ENCODE measurements around the gene ECM1. TPM values are rescaled to one million over a fixed set of nuclear protein-coding genes. Genes with fewer than 3 reads are reported as not detected.

The ECM1 gene
- total RNA-seq, 1 experiment from 2014 or later: 3.6 TPM

GRCh38 chr1:150545486-150546032 lies 37.6 kb downstream of the ECM1 start:
- peak; percentile 33 for DNase-seq
- Histone ChIP-seq H3K4me3 (ENCODE audit: insufficient read depth, low read depth, low read length) (no peak overlapping the region), H3K27me3 (ENCODE audit: control insufficient read depth, insufficient read depth, low read length) (peaks cover 17% of the 10 kb centered on the region), H3K36me3 (replicated peaks; ENCODE audit: control insufficient read depth, insufficient read depth, low read length) (no peaks in the 10 kb centered on the region)

GRCh38 chr1:150546294-150546937 lies 38.5 kb downstream of the ECM1 start:
- Histone ChIP-seq H3K27me3 (ENCODE audit: control insufficient read depth, insufficient read depth, low read length) (peaks cover 17% of the 10 kb centered on the region), H3K4me3 (ENCODE audit: insufficient read depth, low read depth, low read length) (no peak overlapping the region), H3K36me3 (replicated peaks; ENCODE audit: control insufficient read depth, insufficient read depth, low read length) (no peaks in the 10 kb centered on the region)
- peak; percentile 28 for DNase-seq

- peaks cover 17% of the 10 kb centered on the region for H3K27me3 ChIP-seq (ENCODE audit: control insufficient read depth, insufficient read depth, low read length)
- DNase-seq: peak; percentile 31
- H3K36me3 ChIP-seq (replicated peaks; ENCODE audit: control insufficient read depth, insufficient read depth, low read length): no peaks in the 10 kb centered on the region
- H3K4me3 ChIP-seq (ENCODE audit: insufficient read depth, low read depth, low read length): peak overlapping the region; percentile 62
Measured at GRCh38 chr1:150548324-150548631, 40.4 kb downstream of the ECM1 start.

GRCh38 chr1:150548632-150549495 lies 41.0 kb downstream of the ECM1 start, which contains the start of gene ADAMTSL4:
Gene ADAMTSL4, plus strand, starts transcription at chr1:150549408. Its CDS starts 2,881 bp downstream, at chr1:150552289.
- Histone ChIP-seq H3K4me3 (ENCODE audit: insufficient read depth, low read depth, low read length) (peak within 1 kb of the TSS; percentile 62), H3K36me3 (replicated peaks; ENCODE audit: control insufficient read depth, insufficient read depth, low read length) (no peaks in the 10 kb centered on the region), H3K27me3 (ENCODE audit: control insufficient read depth, insufficient read depth, low read length) (peaks cover 17% of the 10 kb centered on the region)
- DNase-seq: peak; percentile 92

- Histone ChIP-seq H3K27me3 (ENCODE audit: control insufficient read depth, insufficient read depth, low read length) (peaks cover 17% of the 10 kb centered on the region), H3K36me3 (replicated peaks; ENCODE audit: control insufficient read depth, insufficient read depth, low read length) (no peaks in the 10 kb centered on the region), H3K4me3 (ENCODE audit: insufficient read depth, low read depth, low read length) (peak overlapping the region; percentile 62)
- peak; percentile 93 for DNase-seq
Measured at GRCh38 chr1:150549496-150550221, 41.8 kb downstream of the ECM1 start.

GRCh38 chr1:150550222-150551050 lies 42.5 kb downstream of the ECM1 start:
- DNase-seq: peak; percentile 77
- Histone ChIP-seq H3K4me3 (ENCODE audit: insufficient read depth, low read depth, low read length) (no peak overlapping the region), H3K27me3 (ENCODE audit: control insufficient read depth, insufficient read depth, low read length) (peaks cover 17% of the 10 kb centered on the region), H3K36me3 (replicated peaks; ENCODE audit: control insufficient read depth, insufficient read depth, low read length) (no peaks in the 10 kb centered on the region)

GRCh38 chr1:150551051-150551783 lies 43.3 kb downstream of the ECM1 start:
- no peak for DNase-seq
- Histone ChIP-seq H3K36me3 (replicated peaks; ENCODE audit: control insufficient read depth, insufficient read depth, low read length) (no peaks in the 10 kb centered on the region; the same call in 1 of the 2 replicates), H3K27me3 (ENCODE audit: control insufficient read depth, insufficient read depth, low read length) (peaks cover 17% of the 10 kb centered on the region), H3K4me3 (ENCODE audit: insufficient read depth, low read depth, low read length) (no peak overlapping the region)

- DNase-seq: peak; percentile 57
- Histone ChIP-seq H3K27me3 (ENCODE audit: control insufficient read depth, insufficient read depth, low read length) (peaks cover 17% of the 10 kb centered on the region), H3K4me3 (ENCODE audit: insufficient read depth, low read depth, low read length) (no peak overlapping the region), H3K36me3 (replicated peaks; ENCODE audit: control insufficient read depth, insufficient read depth, low read length) (no peaks in the 10 kb centered on the region; the same call in 1 of the 2 replicates)
Measured at GRCh38 chr1:150551784-150552127, 43.8 kb downstream of the ECM1 start.

- Histone ChIP-seq H3K27me3 (ENCODE audit: control insufficient read depth, insufficient read depth, low read length) (peaks cover 17% of the 10 kb centered on the region), H3K4me3 (ENCODE audit: insufficient read depth, low read depth, low read length) (no peak overlapping the region), H3K36me3 (replicated peaks; ENCODE audit: control insufficient read depth, insufficient read depth, low read length) (no peaks in the 10 kb centered on the region; the same call in 1 of the 2 replicates)
- DNase-seq: peak; percentile 74
Measured at GRCh38 chr1:150552128-150552910, 44.4 kb downstream of the ECM1 start.

GRCh38 chr1:150552911-150553289 lies 45.0 kb downstream of the ECM1 start:
- H3K4me3 ChIP-seq (ENCODE audit: insufficient read depth, low read depth, low read length): no peak overlapping the region
- peak; percentile 52 for DNase-seq
- H3K27me3 ChIP-seq (ENCODE audit: control insufficient read depth, insufficient read depth, low read length): peaks cover 17% of the 10 kb centered on the region
- no peaks in the 10 kb centered on the region; the same call in 1 of the 2 replicates for H3K36me3 ChIP-seq (replicated peaks; ENCODE audit: control insufficient read depth, insufficient read depth, low read length)

GRCh38 chr1:150553392-150554085 lies 45.6 kb downstream of the ECM1 start:
- Histone ChIP-seq H3K27me3 (ENCODE audit: control insufficient read depth, insufficient read depth, low read length) (peaks cover 14% of the 10 kb centered on the region), H3K4me3 (ENCODE audit: insufficient read depth, low read depth, low read length) (no peak overlapping the region), H3K36me3 (replicated peaks; ENCODE audit: control insufficient read depth, insufficient read depth, low read length) (no peaks in the 10 kb centered on the region; the same call in 1 of the 2 replicates)
- peak; percentile 56 for DNase-seq

GRCh38 chr1:150554086-150554452 lies 46.2 kb downstream of the ECM1 start:
- DNase-seq: peak; percentile 55
- H3K36me3 ChIP-seq (replicated peaks; ENCODE audit: control insufficient read depth, insufficient read depth, low read length): no peaks in the 10 kb centered on the region; the same call in 1 of the 2 replicates
- H3K27me3 ChIP-seq (ENCODE audit: control insufficient read depth, insufficient read depth, low read length): peaks cover 9% of the 10 kb centered on the region
- H3K4me3 ChIP-seq (ENCODE audit: insufficient read depth, low read depth, low read length): no peak overlapping the region
